ENCODE results near the gene SYTL5.

GRCh38 chrX:38081909-38082308 lies 75.6 kb downstream of the SYTL5 start:
- TF ChIP-seq CTCF (conservative IDR thresholded peaks at IDR 0.05 in 1 of 2, IDR thresholded peaks at IDR 0.05 in 1 of 2; ENCODE audit: extremely low read depth in 1 of 2, insufficient read depth in 1 of 2, low read depth in 1 of 2, low read length in 2 of 2) (no peak), EZH2 (IDR thresholded peaks at IDR 0.05; ENCODE audit: borderline replicate concordance, low read length) (no peak)

Measured in mammary epithelial cell (primary cell).